GM21447 (cell line): ENCODE data around the gene PPP1R13B.

Experiments
- ATAC-seq: cut with Tn5 transposase; IDR thresholded peaks from one replicate; pipeline ENCODE4 v1.9.1; 2021; ENCODE audit not compliant: unreplicated experiment

The PPP1R13B gene

DNA sequence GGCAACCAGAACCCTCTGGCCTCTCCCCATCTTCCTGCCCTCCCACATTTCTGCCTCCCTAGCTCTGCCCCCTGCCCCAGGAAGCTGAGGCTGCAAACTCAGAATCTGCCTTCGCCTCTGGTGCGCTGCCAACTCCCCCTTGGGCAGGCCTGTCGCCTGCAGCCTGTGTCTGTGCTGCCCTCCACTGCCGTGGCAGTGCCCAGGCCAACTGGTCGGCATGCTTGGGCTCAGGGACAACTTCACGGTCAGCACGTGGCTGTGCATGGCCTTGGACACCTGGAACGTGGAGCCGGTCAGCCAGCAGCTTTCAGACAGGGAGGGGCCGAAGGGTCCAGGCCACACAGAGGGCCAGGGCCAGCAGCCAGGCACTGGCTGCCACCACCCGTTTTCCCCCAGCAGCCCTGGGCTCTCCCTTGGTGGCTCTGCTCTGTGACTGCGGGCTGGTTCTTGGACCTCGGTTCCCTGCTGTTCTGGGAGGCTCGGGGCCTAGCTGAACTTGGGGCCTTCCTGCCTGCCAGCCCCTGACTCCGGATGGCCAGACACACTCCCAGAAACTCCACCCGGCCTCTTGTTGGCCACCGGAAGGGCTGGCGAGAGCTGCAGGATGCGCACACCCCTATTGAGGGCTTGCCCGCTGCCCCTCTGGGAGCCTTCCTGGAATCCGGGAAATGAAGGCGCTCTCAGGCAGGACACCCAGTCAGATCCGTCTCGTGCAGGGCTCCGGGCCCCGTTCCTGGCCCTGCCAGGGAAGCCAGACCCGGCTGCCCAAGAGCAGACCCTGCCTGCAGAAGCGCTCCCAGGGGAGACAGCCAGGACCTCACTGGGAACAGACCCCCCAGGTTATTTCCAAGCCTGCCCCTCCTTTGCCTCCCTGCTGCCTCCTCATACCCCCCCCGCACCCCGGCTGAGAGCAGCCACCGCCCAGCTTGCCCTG is 34.2 kb upstream of the PPP1R13B start:
- no peak for ATAC-seq

DNA sequence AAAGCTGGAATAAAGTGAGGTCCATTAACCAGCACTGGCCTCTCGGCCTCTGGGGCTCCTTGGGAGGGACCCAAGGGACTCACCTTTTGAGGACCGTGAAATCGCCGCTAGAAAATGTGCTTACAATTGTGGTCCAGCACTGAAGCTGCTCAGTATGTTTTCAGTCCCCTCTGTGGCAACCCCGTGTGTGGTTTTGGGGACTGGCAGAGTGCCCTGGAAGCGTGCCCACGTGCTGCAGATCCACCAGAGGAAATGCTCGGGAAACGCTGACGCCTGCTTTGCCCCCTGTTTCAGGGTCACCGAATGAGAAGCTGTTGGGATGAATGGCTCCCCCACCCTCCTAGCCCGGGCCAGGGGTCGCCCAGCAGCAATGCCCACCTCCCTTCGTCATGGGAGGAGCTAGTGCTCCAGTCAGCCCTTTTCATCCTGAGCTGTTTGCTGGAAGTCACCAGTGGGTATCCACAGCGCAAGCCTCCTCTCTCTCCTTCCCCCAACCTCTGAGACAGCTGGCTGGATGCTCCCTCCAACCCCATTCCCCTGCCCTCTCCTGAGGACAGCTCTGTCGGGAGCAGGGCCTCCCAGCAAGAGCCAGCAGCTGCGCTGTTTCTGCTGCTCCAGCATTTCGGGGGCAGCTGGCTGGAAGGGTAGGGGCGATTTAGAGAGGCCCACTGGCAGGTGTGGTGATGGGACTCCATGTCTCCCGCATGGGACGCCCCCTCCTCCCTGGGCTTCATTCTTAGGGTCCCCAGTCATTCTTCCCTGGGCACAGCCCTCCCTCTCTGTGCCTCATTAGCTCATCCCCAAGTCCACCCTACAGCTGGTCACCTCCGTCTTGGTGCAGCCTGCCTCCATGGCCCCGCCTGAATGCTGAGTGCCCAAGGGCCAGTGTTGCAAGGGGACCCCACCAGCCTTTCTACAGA is 33.2 kb upstream of the PPP1R13B start:
- no peak for ATAC-seq

- ATAC-seq = no peak
Measured at GRCh38 chr14:103879570-103880347, 32.4 kb upstream of the PPP1R13B start.

GRCh38 chr14:103879118-103879569 is 31.8 kb upstream of the PPP1R13B start:
- no peak for ATAC-seq

DNA sequence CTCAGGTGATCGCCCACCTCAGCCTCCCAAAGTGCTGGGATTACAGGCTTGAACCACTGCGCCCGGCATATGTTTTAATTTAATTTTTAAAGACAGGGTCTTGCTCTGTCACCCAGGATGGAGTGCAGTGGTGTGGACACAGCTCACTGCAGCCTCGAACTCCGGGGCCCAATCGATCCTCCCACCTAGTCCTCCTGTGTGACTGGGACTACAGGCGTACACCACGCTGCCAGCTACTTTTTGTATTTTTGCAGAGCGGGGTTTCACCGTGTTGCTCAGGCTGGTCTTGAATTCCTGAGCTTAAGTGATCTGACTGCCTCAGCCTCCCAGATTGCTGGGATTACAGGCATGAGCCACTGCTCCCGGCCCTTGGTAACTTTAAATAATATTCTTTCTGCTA is 30.8 kb upstream of the PPP1R13B start:
- ATAC-seq = no peak

DNA sequence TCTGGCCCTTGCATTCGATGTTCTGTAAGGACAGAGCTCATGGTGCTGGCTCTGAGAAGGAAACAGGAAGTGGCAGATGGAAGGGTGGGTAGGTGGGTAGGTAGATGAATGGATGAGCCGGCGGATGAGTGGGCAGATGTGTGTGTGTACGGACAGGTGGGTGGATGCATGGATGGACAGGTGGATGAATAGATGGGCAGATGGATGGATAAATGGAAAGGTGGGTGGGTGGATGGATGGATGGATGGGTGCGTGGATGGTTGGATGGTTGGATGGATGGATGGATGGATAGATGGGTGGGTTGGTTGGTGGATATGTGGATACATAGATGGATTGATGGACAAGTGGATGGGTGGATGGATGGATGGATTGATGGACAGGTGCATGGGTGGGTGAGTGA is 27.6 kb upstream of the PPP1R13B start:
- ATAC-seq = no peak

- peak; percentile 22 for ATAC-seq
Measured at GRCh38 chr14:103872481-103873113, 25.2 kb upstream of the PPP1R13B start.

DNA sequence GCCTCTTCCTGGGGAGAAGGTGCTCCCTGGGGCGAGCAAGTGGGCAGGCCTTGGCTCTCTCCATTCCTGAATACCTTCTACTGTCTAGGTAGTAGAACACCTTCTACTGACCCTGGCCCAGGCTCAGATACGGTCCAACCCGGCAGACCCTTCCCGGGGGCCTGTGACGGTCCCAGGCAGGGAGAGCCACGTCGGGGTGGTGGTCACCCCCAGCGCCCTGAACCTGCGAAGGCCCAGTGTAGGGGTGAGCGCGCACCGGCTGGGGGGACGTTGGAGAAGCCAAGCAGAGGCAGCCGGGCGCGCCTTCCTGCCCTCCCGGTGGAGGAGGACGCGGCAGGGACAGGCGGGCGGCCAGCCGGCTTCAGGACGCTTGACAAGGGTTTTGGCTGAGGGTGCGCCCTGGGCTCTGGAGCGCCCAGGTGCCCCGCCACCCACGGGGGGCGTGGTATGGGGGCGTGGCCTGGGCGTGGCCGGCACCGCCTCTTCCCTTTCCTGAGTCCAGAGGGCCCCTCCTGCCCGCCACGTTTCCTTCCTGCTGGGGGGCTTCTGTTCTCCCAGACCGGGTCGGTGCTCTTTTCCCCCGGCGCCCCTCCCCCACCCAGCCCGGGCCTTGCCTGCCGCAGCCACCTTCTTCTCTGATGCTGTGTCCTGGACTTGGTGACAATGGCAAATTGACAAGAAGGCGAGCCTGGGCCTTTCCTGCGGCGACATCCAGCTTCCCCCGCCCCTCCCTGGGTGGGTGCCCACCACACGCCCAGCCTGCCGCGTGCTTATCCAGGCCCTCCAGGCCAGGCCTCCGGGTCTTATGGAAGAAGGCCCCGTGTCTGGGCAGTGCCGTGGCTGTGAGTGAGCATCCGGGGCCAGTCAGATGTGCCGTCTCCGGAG is 24.5 kb upstream of the PPP1R13B start:
- peak; percentile 84 for ATAC-seq

- ATAC-seq = no peak
Measured at GRCh38 chr14:103870891-103871595, 23.7 kb upstream of the PPP1R13B start.

DNA sequence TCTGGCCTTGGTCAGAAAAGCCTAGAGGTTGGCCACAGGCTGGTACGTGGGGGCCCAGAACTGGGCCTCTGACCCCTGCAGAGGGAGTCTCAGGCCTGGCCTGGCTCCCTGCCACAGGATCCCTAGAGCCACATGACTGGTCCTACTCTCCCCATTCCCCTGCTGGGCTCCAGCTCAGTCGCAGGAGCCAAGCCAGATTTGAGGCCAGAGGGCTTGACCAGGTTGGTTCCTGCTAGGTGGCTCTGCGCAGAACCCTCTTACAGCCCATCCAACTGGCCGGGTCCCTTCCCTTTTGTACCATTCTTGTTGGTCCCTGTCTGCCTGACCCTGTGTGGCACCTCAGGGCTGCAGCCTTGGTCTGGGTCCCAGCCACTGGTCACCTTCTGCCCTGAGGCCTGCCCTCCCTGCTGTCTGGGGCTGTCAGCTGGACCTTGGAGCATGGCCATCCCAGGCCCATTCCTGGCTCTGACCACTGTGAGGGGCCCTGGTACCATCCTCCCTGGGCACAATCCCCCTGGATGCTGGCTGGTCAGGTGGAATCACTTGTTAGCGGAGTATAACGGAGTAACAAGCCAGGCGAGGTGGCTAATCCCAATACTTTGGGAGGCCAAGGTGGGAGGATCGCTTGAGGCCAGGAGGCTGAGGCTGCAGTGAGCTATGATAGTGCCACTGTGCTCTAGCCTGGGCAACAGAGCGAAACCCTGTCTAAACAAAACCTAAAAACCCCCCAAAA is 22.9 kb upstream of the PPP1R13B start:
- no peak for ATAC-seq

GRCh38 chr14:103869406-103870143 is 22.2 kb upstream of the PPP1R13B start:
- ATAC-seq = no peak

GRCh38 chr14:103868242-103868897 is 21.0 kb upstream of the PPP1R13B start:
- no peak for ATAC-seq

DNA sequence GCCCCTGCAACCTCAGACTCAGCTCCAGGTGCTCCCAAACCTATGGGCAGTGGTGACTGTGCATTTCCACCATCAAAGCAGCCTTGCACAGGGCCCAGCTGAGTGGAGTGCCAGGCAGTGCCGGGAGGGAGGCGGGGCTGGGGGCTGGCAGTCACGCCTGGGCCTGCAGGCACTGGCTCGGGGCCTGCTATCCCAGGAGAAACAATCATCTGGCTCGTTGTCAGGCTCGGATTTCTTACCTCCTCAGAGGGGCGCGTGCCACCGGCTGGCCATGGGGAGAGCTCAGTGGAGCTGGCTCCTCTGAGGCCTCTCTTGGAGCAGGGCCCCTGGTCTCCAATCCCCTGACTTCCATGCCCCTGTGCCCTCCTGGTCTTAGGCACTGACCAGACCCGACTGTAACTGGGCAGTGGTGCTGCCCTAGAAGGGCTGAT is 20.2 kb upstream of the PPP1R13B start:
- no peak for ATAC-seq

- no peak for ATAC-seq
Measured at GRCh38 chr14:103867020-103867419, 19.6 kb upstream of the PPP1R13B start.

- no peak for ATAC-seq
Measured at GRCh38 chr14:103863245-103863644, 15.9 kb upstream of the PPP1R13B start.

- no peak for ATAC-seq
Measured at GRCh38 chr14:103862393-103862782, 15.0 kb upstream of the PPP1R13B start.
